ENCODE data around the gene DNMT1.

Gene DNMT1

DNA sequence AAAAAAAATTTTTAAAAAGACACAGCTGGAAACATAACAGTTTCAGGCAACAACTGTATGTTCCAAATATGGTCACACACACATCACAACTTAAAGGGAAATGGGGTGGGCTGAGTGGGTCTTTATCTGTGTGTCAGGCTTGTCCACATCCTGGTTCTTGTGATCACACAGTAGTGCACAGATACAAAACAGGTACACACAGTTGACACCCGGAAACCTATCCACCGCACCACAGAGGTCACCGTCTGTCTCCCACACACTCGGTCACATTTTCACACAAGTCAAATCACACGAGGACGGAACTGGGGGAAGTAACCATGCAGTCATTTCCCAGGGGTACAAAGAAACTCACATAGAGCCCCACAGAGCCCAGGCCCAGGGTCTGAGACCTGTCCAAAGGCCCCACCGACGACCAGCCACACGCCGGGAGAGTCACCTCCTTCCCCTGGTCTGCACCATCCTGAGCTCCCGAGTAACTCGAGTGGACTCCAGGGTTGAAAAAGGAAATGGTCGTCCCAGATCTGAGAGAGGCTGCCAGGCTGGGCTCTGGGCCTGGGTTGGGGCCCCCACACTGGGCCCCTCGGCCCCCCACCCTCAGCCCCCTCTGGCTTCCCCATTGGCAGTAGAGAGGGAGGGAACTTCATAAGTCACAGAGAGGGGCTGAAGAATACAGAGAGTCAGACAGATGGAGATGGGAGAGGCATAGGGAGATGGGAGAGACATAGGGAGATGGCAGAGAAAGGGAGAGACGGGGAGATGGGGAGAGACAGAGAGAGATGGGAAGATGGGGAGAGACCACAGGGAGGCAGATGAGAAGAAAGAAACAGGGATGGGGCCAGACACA lies 89.9 kb downstream of the DNMT1 start:
- DNase-seq (ENCODE audit: low read depth) = no peak
- H3K4me3 ChIP-seq (ENCODE audit: low read depth, low read length) = no peak overlapping the region
- TF ChIP-seq, protein P1, sequence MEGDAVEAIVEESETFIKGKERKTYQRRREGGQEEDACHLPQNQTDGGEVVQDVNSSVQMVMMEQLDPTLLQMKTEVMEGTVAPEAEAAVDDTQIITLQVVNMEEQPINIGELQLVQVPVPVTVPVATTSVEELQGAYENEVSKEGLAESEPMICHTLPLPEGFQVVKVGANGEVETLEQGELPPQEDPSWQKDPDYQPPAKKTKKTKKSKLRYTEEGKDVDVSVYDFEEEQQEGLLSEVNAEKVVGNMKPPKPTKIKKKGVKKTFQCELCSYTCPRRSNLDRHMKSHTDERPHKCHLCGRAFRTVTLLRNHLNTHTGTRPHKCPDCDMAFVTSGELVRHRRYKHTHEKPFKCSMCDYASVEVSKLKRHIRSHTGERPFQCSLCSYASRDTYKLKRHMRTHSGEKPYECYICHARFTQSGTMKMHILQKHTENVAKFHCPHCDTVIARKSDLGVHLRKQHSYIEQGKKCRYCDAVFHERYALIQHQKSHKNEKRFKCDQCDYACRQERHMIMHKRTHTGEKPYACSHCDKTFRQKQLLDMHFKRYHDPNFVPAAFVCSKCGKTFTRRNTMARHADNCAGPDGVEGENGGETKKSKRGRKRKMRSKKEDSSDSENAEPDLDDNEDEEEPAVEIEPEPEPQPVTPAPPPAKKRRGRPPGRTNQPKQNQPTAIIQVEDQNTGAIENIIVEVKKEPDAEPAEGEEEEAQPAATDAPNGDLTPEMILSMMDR (conservative IDR thresholded peaks at IDR 0.05; ENCODE audit: low read depth, low read length) = no peak

DNA sequence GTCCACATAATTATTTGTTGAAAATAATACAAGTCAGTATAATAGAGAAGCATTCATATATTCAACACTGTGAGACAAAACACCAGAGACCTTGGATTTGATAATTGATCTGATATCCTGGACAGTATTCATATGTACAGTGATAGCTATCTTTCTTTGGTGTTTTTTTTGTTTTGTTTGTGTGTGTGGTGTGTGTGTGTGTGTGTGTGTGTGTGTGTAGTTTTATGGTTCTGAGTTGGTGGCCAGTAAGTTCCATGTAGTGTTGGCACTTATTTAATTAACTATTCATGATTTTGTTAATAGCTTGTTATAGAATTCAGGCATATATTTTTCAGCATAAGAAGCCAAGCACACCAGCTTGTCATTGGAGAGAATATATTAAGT lies 90.6 kb downstream of the DNMT1 start:
- no peak overlapping the region for H3K4me3 ChIP-seq (ENCODE audit: low read depth, low read length)
- DNase-seq (ENCODE audit: low read depth) = no peak
- TF ChIP-seq, protein P1 (conservative IDR thresholded peaks at IDR 0.05; ENCODE audit: low read depth, low read length) = no peak

DNA sequence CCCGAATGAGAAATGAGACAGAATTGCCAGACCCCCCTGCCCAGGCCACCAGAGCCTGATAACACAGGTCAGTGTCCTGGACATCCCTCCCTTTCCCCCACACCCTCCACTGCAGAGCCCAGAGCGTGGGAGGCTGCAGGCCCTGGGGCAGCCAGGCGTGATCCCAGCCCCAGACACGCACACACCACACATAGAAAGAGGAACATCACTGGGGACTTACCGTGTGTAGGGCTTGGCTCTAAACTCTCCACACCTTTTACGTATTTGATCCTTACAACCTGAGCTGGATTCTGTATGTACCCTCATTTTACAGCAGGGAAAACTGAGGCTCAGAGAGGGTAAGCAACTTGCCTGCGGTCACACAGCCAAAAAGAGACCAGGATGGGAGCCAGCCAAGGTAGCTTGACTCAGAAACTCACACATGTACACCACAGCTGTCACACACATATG lies 91.9 kb downstream of the DNMT1 start:
- no peak overlapping the region for H3K4me3 ChIP-seq (ENCODE audit: low read depth, low read length)
- TF ChIP-seq, protein P1 (conservative IDR thresholded peaks at IDR 0.05; ENCODE audit: low read depth, low read length) = no peak
- no peak for DNase-seq (ENCODE audit: low read depth)

DNA sequence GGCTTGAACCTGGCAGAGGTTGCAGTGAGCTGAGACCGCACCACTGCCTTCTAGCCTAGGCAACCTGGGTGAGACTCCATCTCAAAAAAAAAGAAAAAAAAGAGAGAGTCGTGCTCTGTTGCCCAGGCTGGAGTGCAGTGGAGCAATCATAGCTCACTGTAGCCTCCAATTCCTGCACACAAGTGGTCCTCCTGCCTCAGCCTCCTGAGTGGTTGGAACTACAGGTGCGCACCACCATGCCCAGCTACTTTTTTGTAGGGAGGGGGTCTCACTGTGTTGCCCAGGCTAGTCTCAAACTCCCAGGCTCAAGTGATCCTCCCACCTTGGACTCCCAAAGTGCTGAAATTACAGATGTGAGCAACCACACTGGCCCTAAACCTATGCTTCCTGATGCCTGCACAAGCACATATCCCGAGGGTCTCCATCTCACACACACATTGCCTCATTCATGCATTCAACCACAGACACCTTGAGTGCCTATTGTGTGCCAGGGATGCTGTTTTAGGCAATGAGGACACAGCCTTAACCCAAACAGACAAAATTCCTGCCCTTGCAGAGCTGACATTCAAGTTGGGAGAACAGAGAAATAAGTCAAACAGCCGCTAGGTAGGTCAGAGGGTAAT lies 94.5 kb downstream of the DNMT1 start:
- TF ChIP-seq, protein P1 (conservative IDR thresholded peaks at IDR 0.05; ENCODE audit: low read depth, low read length) = no peak
- H3K4me3 ChIP-seq (ENCODE audit: low read depth, low read length) = no peak overlapping the region
- DNase-seq (ENCODE audit: low read depth) = no peak

DNA sequence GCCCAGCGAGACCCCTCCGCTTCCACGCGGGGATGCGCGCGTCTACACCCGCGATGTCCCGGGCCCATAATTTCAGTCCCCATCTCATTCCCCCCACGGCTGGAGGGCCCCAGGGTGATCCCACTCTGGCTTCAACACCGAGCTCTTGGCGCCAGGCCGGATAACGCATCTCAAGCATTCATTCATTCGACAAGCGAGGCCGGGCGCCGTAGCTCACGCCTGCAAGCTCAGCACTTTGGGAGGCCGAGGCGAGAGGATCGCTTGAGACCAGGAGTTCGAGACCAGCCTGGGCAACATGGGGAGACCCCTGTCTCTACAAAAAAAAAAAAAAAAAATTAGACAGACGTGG lies 98.2 kb downstream of the DNMT1 start:
- no peak for DNase-seq (ENCODE audit: low read depth)
- peak overlapping the region; percentile 55 for H3K4me3 ChIP-seq (ENCODE audit: low read depth, low read length)
- TF ChIP-seq, protein P1 (conservative IDR thresholded peaks at IDR 0.05; ENCODE audit: low read depth, low read length) = no peak

DNA sequence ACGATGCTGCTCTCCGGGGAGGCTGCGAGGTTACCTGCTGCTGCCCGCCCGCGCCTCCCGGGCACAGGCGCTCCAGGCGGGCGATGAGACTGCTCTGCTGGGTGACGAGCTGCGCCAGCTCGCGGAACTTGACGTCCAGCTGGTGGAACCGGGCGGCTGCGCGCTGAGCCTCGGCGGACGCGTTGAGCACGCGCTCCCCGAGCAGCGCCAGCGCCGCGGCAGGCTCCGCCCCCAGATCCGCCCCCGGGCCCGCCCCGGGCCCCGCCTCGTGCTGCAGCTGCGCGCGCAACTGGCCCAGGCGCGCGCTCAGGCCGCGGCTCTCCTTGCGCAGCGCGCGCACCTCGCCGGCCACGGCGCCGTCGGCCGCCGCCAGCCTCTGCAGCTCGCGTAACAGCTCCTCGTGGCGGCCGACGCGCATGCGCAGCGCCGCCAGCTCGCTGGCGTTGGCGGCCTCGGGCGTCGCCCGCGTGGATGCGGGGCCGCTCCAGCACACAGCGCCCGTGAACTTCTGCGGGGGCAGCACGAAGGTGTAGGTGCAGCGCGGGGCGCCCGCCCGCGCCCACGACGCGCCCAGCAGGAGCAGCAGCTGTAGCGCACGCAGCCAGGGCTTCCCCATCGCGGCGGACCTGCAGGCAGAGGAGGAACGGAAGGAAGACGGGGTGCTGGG lies 98.7 kb downstream of the DNMT1 start:
- TF ChIP-seq, protein P1 (conservative IDR thresholded peaks at IDR 0.05; ENCODE audit: low read depth, low read length) = no peak
- peak; percentile 91 for DNase-seq (ENCODE audit: low read depth)
- H3K4me3 ChIP-seq (ENCODE audit: low read depth, low read length) = peak overlapping the region; percentile 55
